SU-DHL-6 (cell line): ENCODE data around the gene ANGPTL3.
"Not testable (repeated sequence)": the region's sequence is repeated elsewhere in the genome, so short reads cannot be mapped to it uniquely, and the experiment has no call there.

Source experiments
- CTCF ChIP-seq: fragments of 200-600 bp; sonication (generic); IDR thresholded peaks from one replicate; pipeline ENCODE4 v1.5.1; 2017; ENCODE audit warnings: antibody characterized with exemption, mild to moderate bottlenecking, low read length, moderate library complexity; ENCODE audit not compliant: insufficient read depth, poor library complexity, severe bottlenecking
- EZH2phosphoT487 ChIP-seq: fragments of 200-600 bp; sonication (generic), shearing (Covaris generic); conservative IDR thresholded peaks from 2 replicates; pipeline ENCODE4 v1.6.1; 2018; ENCODE audit warnings: mild to moderate bottlenecking, antibody characterized with exemption, low read length, moderate library complexity, mixed read lengths

GRCh38 chr1:62610588-62610987 lies 13.3 kb downstream of the ANGPTL3 start:
- not testable (repeated sequence) for TF ChIP-seq CTCF, EZH2phosphoT487
